Karpas-422 (cell line): Measurements from ENCODE around the gene LANCL3. TPM values are rescaled to one million over a fixed set of nuclear protein-coding genes. Genes with fewer than 3 reads are reported as not detected.

ENCODE experiments used
- DNase-seq: peaks from one replicate; pipeline ENCODE4 v3.0.0-alpha.2; 2015
- H2AFZ ChIP-seq: fragments of 200-600 bp; sonication (generic); 2 replicates; pipeline ENCODE4 v1.6.1; 2014; ENCODE audit warnings: antibody characterized with exemption, low read length, mixed read lengths
- H3K27ac ChIP-seq: fragments of 200-600 bp; sonication (generic); 2 replicates; pipeline ENCODE4 v1.5.1; 2014; ENCODE audit warnings: mild to moderate bottlenecking, low read length, moderate library complexity
- H3K27me3 ChIP-seq: fragments of 200-600 bp; sonication (generic); 2 replicates; pipeline ENCODE4 v1.6.1; 2014; ENCODE audit warnings: low read length, mixed read lengths
- H3K36me3 ChIP-seq: fragments of 200-600 bp; sonication (generic); 2 replicates; pipeline ENCODE4 v1.6.1; 2014; ENCODE audit warnings: low read length, mixed read lengths; ENCODE audit not compliant: insufficient read depth
- H3K4me1 ChIP-seq: fragments of 200-600 bp; sonication (generic); 2 replicates; pipeline ENCODE4 v1.6.1; 2014; ENCODE audit warnings: mild to moderate bottlenecking, low read length, mixed read lengths
- H3K4me2 ChIP-seq: fragments of 200-600 bp; sonication (generic); 2 replicates; pipeline ENCODE4 v1.6.1; 2014; ENCODE audit warnings: low read length, low read depth, mild to moderate bottlenecking; ENCODE audit not compliant: poor library complexity, severe bottlenecking
- H3K4me3 ChIP-seq: fragments of 200-600 bp; sonication (generic); 2 replicates; pipeline ENCODE4 v1.5.1; 2014; ENCODE audit warnings: mild to moderate bottlenecking, antibody characterized with exemption, low read length, mixed read lengths
- H3K79me2 ChIP-seq: fragments of 200-600 bp; sonication (generic); 2 replicates; pipeline ENCODE4 v1.6.1; 2014; ENCODE audit warnings: mild to moderate bottlenecking, low read length, mixed read lengths
- H3K9ac ChIP-seq: fragments of 200-600 bp; sonication (generic); 2 replicates; pipeline ENCODE4 v1.6.0; 2014; ENCODE audit warnings: low read length
- H3K9me2 ChIP-seq: fragments of 200-600 bp; sonication (generic), shearing (Covaris generic); replicated peaks from 2 replicates; pipeline ENCODE4 v1.6.0; 2014; ENCODE audit warnings: mild to moderate bottlenecking, low read length, moderate library complexity; ENCODE audit not compliant: insufficient read depth
- H3K9me3 ChIP-seq: fragments of 300-700, 200-600 bp; sonication (generic); 2 replicates; pipeline ENCODE4 v1.6.1; 2014; ENCODE audit warnings: low read length, mixed read lengths
- H4K20me1 ChIP-seq: fragments of 200-600 bp; sonication (generic); 2 replicates; pipeline ENCODE4 v1.6.1; 2014; ENCODE audit warnings: mild to moderate bottlenecking, antibody characterized with exemption, low read length, low read depth; ENCODE audit not compliant: insufficient read depth
- total RNA-seq: library from RNA; depleted of rRNA; stranded (reverse); fragments of >200 nt; shearing (Covaris generic); gene quantifications from 2 replicates; pipeline ENCODE4 v1.2.3, GENCODE V29; 2014; ENCODE audit warnings: low replicate concordance

The LANCL3 gene
- total RNA-seq, 1 experiment from 2014 or later: not detected

- Histone ChIP-seq H3K27ac (no peak overlapping the region), H2AFZ (no peak overlapping the region), H3K36me3 (no peaks in the 10 kb centered on the region), H3K4me3 (no peak overlapping the region), H4K20me1 (no peaks in the 10 kb centered on the region), H3K79me2 (no peaks in the 10 kb centered on the region), H3K27me3 (no peaks in the 10 kb centered on the region), H3K4me2 (no peak overlapping the region), H3K4me1 (no peaks in the 10 kb centered on the region), H3K9me2 (no peaks in the 10 kb centered on the region), H3K9ac (no peak overlapping the region), H3K9me3 (no peaks in the 10 kb centered on the region)
- no peak for DNase-seq
Measured at GRCh38 chrX:37594755-37595382, 23.4 kb downstream of the LANCL3 start.

GRCh38 chrX:37599729-37600128 lies 28.3 kb downstream of the LANCL3 start:
- Histone ChIP-seq H3K4me2 (no peak overlapping the region), H3K4me3 (no peak overlapping the region), H3K9me2 (no peaks in the 10 kb centered on the region), H4K20me1 (no peaks in the 10 kb centered on the region), H3K4me1 (no peaks in the 10 kb centered on the region), H3K27me3 (no peaks in the 10 kb centered on the region), H3K9ac (no peak overlapping the region), H3K36me3 (no peaks in the 10 kb centered on the region), H2AFZ (no peak overlapping the region), H3K9me3 (no peaks in the 10 kb centered on the region), H3K27ac (no peak overlapping the region), H3K79me2 (no peaks in the 10 kb centered on the region)
- DNase-seq: no peak

GRCh38 chrX:37603938-37604409 lies 32.5 kb downstream of the LANCL3 start:
- no peaks in the 10 kb centered on the region for H3K79me2 ChIP-seq
- H3K27ac ChIP-seq: no peak overlapping the region
- no peak for DNase-seq
- H3K4me1 ChIP-seq: no peaks in the 10 kb centered on the region
- H3K4me3 ChIP-seq: no peak overlapping the region
- no peaks in the 10 kb centered on the region for H3K27me3 ChIP-seq
- H3K9ac ChIP-seq: no peak overlapping the region
- no peak overlapping the region for H2AFZ ChIP-seq
- H3K4me2 ChIP-seq: no peak overlapping the region
- no peaks in the 10 kb centered on the region for H3K36me3 ChIP-seq
- no peaks in the 10 kb centered on the region for H3K9me2 ChIP-seq
- H4K20me1 ChIP-seq: no peaks in the 10 kb centered on the region
- no peaks in the 10 kb centered on the region for H3K9me3 ChIP-seq

- H2AFZ ChIP-seq: no peak overlapping the region
Measured at GRCh38 chrX:37607243-37607642, 35.8 kb downstream of the LANCL3 start.

GRCh38 chrX:37608156-37608555 lies 36.7 kb downstream of the LANCL3 start:
- Histone ChIP-seq H3K4me2 (no peak overlapping the region), H4K20me1 (no peaks in the 10 kb centered on the region), H3K4me1 (no peaks in the 10 kb centered on the region), H3K27ac (no peak overlapping the region), H3K9me2 (no peaks in the 10 kb centered on the region), H3K79me2 (no peaks in the 10 kb centered on the region), H3K9me3 (no peaks in the 10 kb centered on the region), H3K36me3 (no peaks in the 10 kb centered on the region), H3K27me3 (no peaks in the 10 kb centered on the region), H3K4me3 (no peak overlapping the region), H3K9ac (no peak overlapping the region), H2AFZ (no peak overlapping the region)
- DNase-seq: no peak

More at GRCh38 chrX:37607243-37607642, 35.8 kb downstream of the LANCL3 start:
- Histone ChIP-seq H3K9ac (no peak overlapping the region), H3K9me3 (no peaks in the 10 kb centered on the region), H4K20me1 (no peaks in the 10 kb centered on the region), H3K36me3 (no peaks in the 10 kb centered on the region), H3K27me3 (no peaks in the 10 kb centered on the region), H3K4me3 (no peak overlapping the region), H3K9me2 (no peaks in the 10 kb centered on the region), H3K27ac (no peak overlapping the region), H3K4me1 (no peaks in the 10 kb centered on the region), H3K79me2 (no peaks in the 10 kb centered on the region), H3K4me2 (no peak overlapping the region)
- DNase-seq: no peak

- no peaks in the 10 kb centered on the region for H3K79me2 ChIP-seq
- no peaks in the 10 kb centered on the region for H3K36me3 ChIP-seq
- no peak overlapping the region for H3K4me2 ChIP-seq
- H3K9ac ChIP-seq: no peak overlapping the region
- no peak overlapping the region for H2AFZ ChIP-seq
- no peak overlapping the region for H3K4me3 ChIP-seq
- H3K4me1 ChIP-seq: no peaks in the 10 kb centered on the region
- H3K9me3 ChIP-seq: no peaks in the 10 kb centered on the region
- DNase-seq: no peak
- H3K27ac ChIP-seq: no peak overlapping the region
- no peaks in the 10 kb centered on the region for H3K9me2 ChIP-seq
- no peaks in the 10 kb centered on the region for H4K20me1 ChIP-seq
- no peaks in the 10 kb centered on the region for H3K27me3 ChIP-seq
Measured at GRCh38 chrX:37609727-37610126, 38.3 kb downstream of the LANCL3 start.

GRCh38 chrX:37613933-37614332 lies 42.5 kb downstream of the LANCL3 start:
- no peaks in the 10 kb centered on the region for H3K4me1 ChIP-seq
- H3K9me3 ChIP-seq: no peaks in the 10 kb centered on the region
- H3K27ac ChIP-seq: no peak overlapping the region
- no peak for DNase-seq
- H3K36me3 ChIP-seq: no peaks in the 10 kb centered on the region
- H4K20me1 ChIP-seq: no peaks in the 10 kb centered on the region
- H3K9me2 ChIP-seq: no peaks in the 10 kb centered on the region
- no peak overlapping the region for H3K9ac ChIP-seq
- H2AFZ ChIP-seq: no peak overlapping the region
- no peak overlapping the region for H3K4me3 ChIP-seq
- H3K27me3 ChIP-seq: no peaks in the 10 kb centered on the region
- H3K4me2 ChIP-seq: no peak overlapping the region
- H3K79me2 ChIP-seq: no peaks in the 10 kb centered on the region

GRCh38 chrX:37627602-37628001 lies 56.1 kb downstream of the LANCL3 start:
- H3K4me1 ChIP-seq: no peaks in the 10 kb centered on the region
- H3K4me3 ChIP-seq: no peak overlapping the region
- H2AFZ ChIP-seq: no peak overlapping the region
- no peak overlapping the region for H3K27ac ChIP-seq
- no peaks in the 10 kb centered on the region for H3K36me3 ChIP-seq
- no peak overlapping the region for H3K4me2 ChIP-seq
- H3K27me3 ChIP-seq: no peaks in the 10 kb centered on the region
- no peaks in the 10 kb centered on the region for H3K79me2 ChIP-seq
- H4K20me1 ChIP-seq: no peaks in the 10 kb centered on the region
- H3K9me2 ChIP-seq: no peaks in the 10 kb centered on the region
- H3K9ac ChIP-seq: no peak overlapping the region
- no peak for DNase-seq
- no peaks in the 10 kb centered on the region for H3K9me3 ChIP-seq
